Panc1 (cell line): ENCODE results near the gene MMD2. TPM values are rescaled to one million over a fixed set of nuclear protein-coding genes. Genes with fewer than 3 reads are reported as not detected.

Experiments
- ATAC-seq: fragments of 200-7000 bp; cut with Tn5 transposase; 2 replicates; pipeline ENCODE4 v1.9.1; 2020; ENCODE audit warnings: mild to moderate bottlenecking, moderate library complexity
- BruUV-seq: library from RNA; stranded (reverse); fragments of 400-500 nt; replicated peaks from 2 replicates; lab custom pipeline; 2021; lab: Mats Ljungman, UMichigan
- CTCF ChIA-PET: fragments of 300-600 bp; sonication (Branson Sonifier 250); formaldehyde crosslinking; loops from one replicate; lab custom pipeline; 2022; ENCODE audit warnings: antibody characterized with exemption; lab: Charles Lee
- POLR2A ChIA-PET: fragments of 300-600 bp; sonication (Branson Sonifier 250); formaldehyde crosslinking; loops from one replicate; lab custom pipeline; 2022; ENCODE audit warnings: antibody characterized with exemption; lab: Charles Lee
- DNase-seq: peaks from one replicate; pipeline ENCODE4 v3.0.0-alpha.2; 2010; ENCODE audit warnings: low read depth, low spot score
- H3K27ac ChIP-seq: 2 replicates; pipeline ENCODE4 v1.5.1; 2011; ENCODE audit warnings: mild to moderate bottlenecking, low read length, inconsistent platforms
- H3K27me3 ChIP-seq: fragments of 200-500 bp; sonication (Bioruptor generic); 2 replicates; pipeline ENCODE4 v1.6.0; 2014; ENCODE audit warnings: low read length, inconsistent platforms; ENCODE audit not compliant: control insufficient read depth, insufficient read depth
- H3K36me3 ChIP-seq: fragments of 200-500 bp; sonication (Bioruptor generic); 2 replicates; pipeline ENCODE4 v1.5.1; 2014; ENCODE audit warnings: inconsistent platforms, mild to moderate bottlenecking, low read length, moderate library complexity; ENCODE audit not compliant: control insufficient read depth, insufficient read depth
- H3K4me1 ChIP-seq: 2 replicates; pipeline ENCODE4 v1.5.1; 2011; ENCODE audit warnings: inconsistent platforms, mild to moderate bottlenecking, low read length, moderate library complexity; ENCODE audit not compliant: control insufficient read depth, insufficient read depth
- H3K4me3 ChIP-seq, 2 experiments: 2 replicates each; pipeline ENCODE4 v1.5.1; 2011 to 2012; ENCODE audit warnings: low read depth in 2 of 2, low read length in 2 of 2, mild to moderate bottlenecking in 2 of 2, inconsistent platforms in 1 of 2, moderate library complexity in 1 of 2
- H3K9me3 ChIP-seq: fragments of 200-500 bp; sonication (Bioruptor generic); 2 replicates; pipeline ENCODE4 v1.5.1; 2014; ENCODE audit warnings: low read depth, mild to moderate bottlenecking, inconsistent platforms, low read length, moderate library complexity; ENCODE audit not compliant: control insufficient read depth, insufficient read depth
- CTCF ChIP-seq: fragments of 450-650 bp; IDR thresholded peaks from 2 replicates; pipeline ENCODE4 v1.5.1; 2017; ENCODE audit warnings: mild to moderate bottlenecking
- POLR2AphosphoS5 ChIP-seq: IDR thresholded peaks from 2 replicates; pipeline ENCODE4 v1.6.1; 2012; ENCODE audit warnings: mild to moderate bottlenecking, low read depth, low read length, moderate library complexity
- REST ChIP-seq, 2 experiments: IDR thresholded peaks; 2 replicates each; pipeline ENCODE4 v1.6.1; 2011 to 2012; ENCODE audit warnings: low read depth in 2 of 2, control low read depth in 1 of 2, low read length in 1 of 2, mild to moderate bottlenecking in 1 of 2, moderate library complexity in 1 of 2; ENCODE audit not compliant: insufficient read depth in 1 of 2
- SIN3A ChIP-seq: IDR thresholded peaks from 2 replicates; pipeline ENCODE4 v1.6.1; 2012; ENCODE audit warnings: low read depth, mild to moderate bottlenecking, low read length, moderate library complexity, borderline replicate concordance; ENCODE audit not compliant: insufficient read depth
- TCF7L2 ChIP-seq: IDR thresholded peaks from 2 replicates; pipeline ENCODE4 v1.6.1; 2011; ENCODE audit warnings: mild to moderate bottlenecking, low read depth, low read length, inconsistent platforms
- in situ Hi-C: cut with HindIII; loops from 2 replicates; pipeline ENCODE4 v1.10.0; 2016; ENCODE audit warnings: low sequenced_read_pairs, low pct_unique_long_range_greater_than_20kb
- intact Hi-C: fragments of 100-400 bp; cut with micrococcal nuclease; formaldehyde crosslinking; loops from one replicate; pipeline ENCODE4 v1.10.0; 2022; ENCODE audit not compliant: unreplicated experiment
- total RNA-seq: library from RNA; stranded (reverse); gene quantifications from one replicate; pipeline ENCODE4 v1.2.1, GENCODE V29; 2021; ENCODE audit not compliant: unreplicated experiment

MMD2 gene
- total RNA-seq, 1 experiment from 2014 or later = not detected

- in situ Hi-C loops (no loop called here), intact Hi-C loops (no loop called here)
- Histone ChIP-seq H3K27ac (no peak overlapping the region), H3K4me1 (no peaks in the 10 kb centered on the region), H3K27me3 (no peaks in the 10 kb centered on the region; the same call in 1 of the 2 replicates), H3K9me3 (no peaks in the 10 kb centered on the region), H3K36me3 (no peaks in the 10 kb centered on the region), H3K4me3 (no peak overlapping the region)
- CTCF ChIA-PET = no interaction called here
- no peak for DNase-seq
- no peak for ATAC-seq
- TF ChIP-seq POLR2AphosphoS5 (no peak), CTCF (no peak), SIN3A (no peak), TCF7L2 (no peak), REST (IDR thresholded peaks at IDR 0.05; ENCODE audit: insufficient read depth in 1 of 2, low read depth in 2 of 2, low read length in 1 of 2) (no peak)
- POLR2A ChIA-PET = no interaction called here
- no TSS peak for BruUV-seq
These were observed 42.9 kb downstream of the MMD2 start for GRCh38 chr7:4916113-4916512.

GRCh38 chr7:4911111-4911828, 47.7 kb downstream of the MMD2 start:
- intact Hi-C loops = no loop called here
- H3K4me1 ChIP-seq = no peaks in the 10 kb centered on the region
- no peaks in the 10 kb centered on the region for H3K27me3 ChIP-seq
- H3K4me3 ChIP-seq = no peak overlapping the region
- in situ Hi-C loops = no loop called here
- no peak for DNase-seq
- no TSS peak for BruUV-seq
- ChIA-PET CTCF (no interaction called here), POLR2A (no interaction called here)
- no peaks in the 10 kb centered on the region for H3K36me3 ChIP-seq
- H3K27ac ChIP-seq = no peak overlapping the region
- TF ChIP-seq REST (IDR thresholded peaks at IDR 0.05; ENCODE audit: insufficient read depth in 1 of 2, low read depth in 2 of 2, low read length in 1 of 2) (no peak), POLR2AphosphoS5 (no peak), TCF7L2 (no peak), SIN3A (no peak), CTCF (no peak)
- no peak for ATAC-seq
- H3K9me3 ChIP-seq = no peaks in the 10 kb centered on the region
